ENCODE measurements around the gene TOP3B.

TOP3B gene

DNA sequence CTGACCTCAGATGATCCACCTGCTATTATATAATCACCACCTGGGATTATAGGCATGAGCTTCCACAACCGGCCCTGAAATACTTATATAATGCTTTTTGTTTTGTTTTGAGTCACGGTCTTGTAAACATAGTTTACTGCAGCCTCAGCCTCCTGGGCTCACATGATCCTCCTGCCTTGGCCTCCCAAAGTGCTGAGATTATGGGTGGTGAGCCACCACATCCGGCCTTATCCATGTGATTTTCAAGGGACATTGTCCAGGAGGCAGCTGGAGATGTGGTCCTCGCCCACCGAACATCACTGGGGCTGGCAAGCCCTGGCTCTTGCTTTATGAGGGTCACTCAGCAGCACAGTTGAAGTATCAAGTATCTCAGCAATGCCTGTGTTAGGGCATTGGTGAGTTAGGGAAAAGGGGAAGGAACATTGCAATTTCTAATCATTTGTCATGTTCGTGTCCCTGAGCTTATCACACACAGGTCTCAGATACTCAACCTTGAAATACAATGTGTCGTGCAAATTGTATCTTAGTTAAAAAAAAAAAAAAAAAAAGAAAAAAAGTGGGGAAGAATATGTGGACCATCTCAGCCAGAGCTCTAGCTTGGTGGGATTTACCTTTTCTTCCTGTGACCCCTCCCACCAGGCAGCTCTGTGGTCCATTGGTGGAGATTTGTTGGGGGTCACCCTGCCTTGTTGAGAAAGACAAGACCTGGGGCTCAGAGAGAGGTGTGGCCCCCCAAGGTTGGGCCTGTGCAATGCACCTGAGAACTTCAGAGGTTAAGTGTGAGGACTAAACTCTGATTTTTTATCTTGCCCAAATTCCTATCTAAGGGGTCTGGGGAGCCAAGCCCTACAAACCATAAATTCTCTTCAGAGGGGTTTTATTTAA is 74.7 kb downstream of the TOP3B start:
- 94% methylated on average over 5 of the region's 7 CpGs for WGBS
- DNase-seq, result no peak
- no peak overlapping the region for H2BK5ac ChIP-seq (ENCODE audit: low read depth, low read length, poor library complexity, severe bottlenecking)

More for the DNA sequence above, 74.7 kb downstream of the TOP3B start:
- no peak overlapping the region for H3K4me3 ChIP-seq (ENCODE audit: insufficient read depth in 1 of 2, low read depth in 1 of 2, low read length in 2 of 2)
- no peak overlapping the region for H3K4me2 ChIP-seq (ENCODE audit: low read length, poor library complexity, severe bottlenecking)
- H2BK120ac ChIP-seq (ENCODE audit: low read depth, low read length), result no peak overlapping the region
- no peak overlapping the region for H3K27ac ChIP-seq (ENCODE audit: low read length, poor library complexity, severe bottlenecking)
- no peak overlapping the region for H3K14ac ChIP-seq (ENCODE audit: low read length in 2 of 2)
- no peak overlapping the region for H4K8ac ChIP-seq (ENCODE audit: low read length)
- H2AK5ac ChIP-seq (ENCODE audit: low read length, severe bottlenecking), result no peak overlapping the region
- H3K79me1 ChIP-seq (replicated peaks; ENCODE audit: low read length, poor library complexity, severe bottlenecking), result no peaks in the 10 kb centered on the region
- H3K9ac ChIP-seq (ENCODE audit: low read length), result no peak overlapping the region
- H4K91ac ChIP-seq (ENCODE audit: low read length), result no peak overlapping the region
- H2AFZ ChIP-seq (ENCODE audit: low read depth, low read length), result no peak overlapping the region
- no peaks in the 10 kb centered on the region for H3K27me3 ChIP-seq (ENCODE audit: control insufficient read depth in 1 of 2, insufficient read depth in 1 of 2, low read length in 2 of 2)
- peaks cover 2% of the 10 kb centered on the region for H3K4me1 ChIP-seq (ENCODE audit: control insufficient read depth, insufficient read depth, low read depth, low read length)
- H3K18ac ChIP-seq (ENCODE audit: low read depth in 1 of 2, low read length in 2 of 2), result no peak overlapping the region
- no peaks in the 10 kb centered on the region for H3K9me3 ChIP-seq (ENCODE audit: control insufficient read depth, low read length)
- no peak overlapping the region for H3K23ac ChIP-seq (ENCODE audit: low read length in 2 of 2)
- H2BK12ac ChIP-seq (ENCODE audit: low read length in 2 of 2), result no peak overlapping the region
- H2BK15ac ChIP-seq (ENCODE audit: low read depth, poor library complexity, severe bottlenecking), result no peak overlapping the region
- H3K4ac ChIP-seq (ENCODE audit: low read depth in 1 of 2, low read length in 2 of 2), result no peak overlapping the region
- no peaks in the 10 kb centered on the region for H3K36me3 ChIP-seq (ENCODE audit: control insufficient read depth in 1 of 2, insufficient read depth in 2 of 2, low read depth in 1 of 2, low read length in 2 of 2)

All from mesenchymal stem cell (in vitro differentiated cells and primary cell).